GM21390 (cell line): ENCODE data around the gene GSAP.

Experiments used
- ATAC-seq: cut with Tn5 transposase; IDR thresholded peaks from one replicate; pipeline ENCODE4 v1.9.1; 2021; ENCODE audit not compliant: unreplicated experiment

GSAP gene

DNA sequence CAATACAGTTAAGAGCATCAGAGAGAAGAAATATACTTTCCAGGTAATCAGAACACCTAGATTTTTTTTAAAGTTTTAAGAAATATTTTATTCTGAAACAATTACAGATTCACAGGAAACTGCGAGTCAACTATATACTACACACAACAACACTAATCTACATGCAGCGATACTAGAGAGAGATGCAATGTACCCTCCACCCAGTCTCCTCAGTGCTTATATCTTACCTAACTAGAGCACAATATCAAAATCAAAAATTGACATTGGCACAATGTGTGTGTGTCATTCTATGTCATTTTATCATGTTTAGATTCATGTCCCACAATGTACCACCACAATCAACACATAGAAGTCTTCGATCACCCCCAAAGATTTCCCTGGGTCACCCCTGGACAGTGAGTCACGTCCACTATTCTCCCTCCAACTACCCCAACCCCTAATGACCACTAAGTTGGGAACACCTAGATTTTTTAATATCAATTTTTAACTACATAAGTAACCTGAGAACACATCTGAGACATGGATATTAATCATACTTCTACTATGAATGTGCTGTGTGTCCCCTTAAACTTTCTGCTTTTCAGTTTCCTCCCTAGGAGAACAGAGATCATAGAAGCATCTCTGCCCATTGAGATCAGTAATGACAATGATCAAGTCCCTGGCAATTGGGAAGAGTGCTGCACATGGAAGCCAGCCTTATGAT is 86.5 kb downstream of the GSAP start:
- no peak for ATAC-seq

DNA sequence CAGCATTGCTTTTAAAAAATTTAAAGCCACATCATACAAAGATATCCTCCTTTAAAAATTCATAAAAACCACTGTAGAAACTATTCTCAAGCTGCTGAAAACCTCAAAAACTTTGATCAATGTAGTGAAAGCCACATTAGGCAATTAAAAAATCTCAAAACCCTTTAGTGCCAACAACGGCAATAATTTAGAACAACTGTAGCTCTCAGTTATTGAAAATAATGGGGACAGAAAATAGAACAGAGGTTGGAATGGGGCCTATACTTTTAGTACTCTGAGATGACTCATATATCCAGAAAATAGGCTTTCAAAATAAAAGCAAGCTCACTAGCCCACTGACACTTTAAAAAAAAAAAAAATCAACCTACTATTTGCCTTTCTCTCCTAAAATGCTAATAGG is 87.5 kb downstream of the GSAP start:
- ATAC-seq: no peak

DNA sequence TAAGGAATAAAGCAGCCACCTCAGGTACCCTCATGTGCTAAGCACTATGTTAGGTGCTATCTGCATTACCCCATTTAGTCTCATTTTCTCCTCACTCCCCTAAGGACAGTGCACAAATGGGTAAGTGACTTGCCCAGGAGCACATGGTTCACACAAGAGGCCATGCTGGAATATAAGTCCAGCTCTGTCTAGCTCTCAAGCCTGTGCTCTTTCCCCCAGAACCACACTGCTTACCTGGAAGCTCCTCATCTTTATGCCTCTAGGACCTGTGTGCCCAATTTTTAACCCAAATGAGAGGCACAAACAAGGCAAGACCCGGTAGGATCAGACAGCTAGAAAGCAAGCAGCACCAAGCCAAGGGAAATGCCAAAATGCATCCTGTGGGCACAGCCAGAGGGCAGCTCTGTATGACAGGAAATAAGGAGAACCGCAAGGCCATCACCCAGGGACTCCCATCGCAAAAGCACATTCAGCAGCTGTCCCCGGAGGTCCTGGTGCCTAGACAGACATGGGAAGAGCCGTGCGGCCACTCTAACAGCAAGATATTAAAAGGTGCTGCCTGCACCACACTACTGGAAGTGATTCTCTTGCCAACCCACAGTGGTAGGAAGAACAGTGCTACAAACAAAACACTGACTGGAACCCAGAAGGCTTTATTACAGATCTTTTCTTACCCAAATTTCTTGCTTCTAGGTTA is 88.1 kb downstream of the GSAP start:
- no peak for ATAC-seq

DNA sequence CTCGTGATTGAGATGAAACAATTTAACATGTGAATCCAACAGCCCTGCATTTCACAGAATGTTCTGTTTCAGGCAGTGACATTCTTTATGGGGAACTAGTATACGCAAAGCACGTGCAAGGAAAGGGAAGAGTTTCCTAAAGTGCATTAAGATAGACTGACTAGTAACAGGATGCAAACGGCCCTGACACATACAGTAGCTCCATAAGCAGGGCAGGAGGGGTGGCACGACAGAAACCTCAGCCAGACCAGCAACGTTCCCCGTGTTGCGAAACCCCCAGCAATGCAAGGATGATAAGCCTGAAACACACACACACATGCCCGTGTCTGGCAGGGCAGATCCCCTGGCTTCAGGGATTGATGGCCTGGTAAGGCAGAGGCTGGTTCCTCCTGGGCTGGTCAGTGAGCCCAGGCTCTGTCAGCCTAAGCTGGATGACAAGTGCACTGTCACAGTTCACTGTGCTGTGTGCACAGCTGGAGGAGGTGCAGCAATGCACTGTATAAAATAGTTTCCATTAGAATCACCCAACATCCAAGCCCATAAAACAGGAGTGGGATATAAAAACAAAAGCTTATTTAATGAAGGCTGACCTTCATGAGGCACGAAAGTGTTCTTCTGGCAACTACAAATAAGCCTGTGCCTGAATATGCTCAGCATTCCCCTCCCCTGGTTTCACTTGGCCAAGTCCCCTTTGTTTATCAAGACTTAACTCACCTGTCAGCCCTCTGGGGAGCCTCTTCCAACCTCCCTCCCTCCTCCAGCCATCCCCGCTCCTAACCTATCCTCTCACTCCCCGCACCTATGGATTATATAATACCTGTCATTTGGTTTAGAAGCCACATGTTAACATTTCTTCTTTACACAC is 88.8 kb downstream of the GSAP start:
- no peak for ATAC-seq

DNA sequence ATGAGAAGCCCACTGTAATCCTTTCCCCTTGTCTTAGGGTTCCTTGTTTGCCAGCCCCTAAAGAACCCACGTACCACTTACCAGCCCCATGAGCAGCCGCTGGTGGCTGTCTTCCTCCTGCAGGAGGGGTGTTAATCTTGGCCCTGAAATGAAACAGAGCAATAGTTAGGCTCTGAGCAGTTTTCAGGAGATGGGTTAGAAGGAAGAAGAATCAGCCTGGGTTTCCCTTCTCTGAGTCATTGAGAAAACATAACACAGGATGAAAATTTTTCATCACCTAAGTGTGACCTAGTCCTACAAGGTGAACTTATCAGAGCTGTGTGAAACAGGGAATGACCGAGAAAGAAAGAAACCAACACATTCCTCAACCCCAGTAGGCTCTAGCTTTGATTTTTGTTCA is 90.0 kb downstream of the GSAP start:
- ATAC-seq: no peak

DNA sequence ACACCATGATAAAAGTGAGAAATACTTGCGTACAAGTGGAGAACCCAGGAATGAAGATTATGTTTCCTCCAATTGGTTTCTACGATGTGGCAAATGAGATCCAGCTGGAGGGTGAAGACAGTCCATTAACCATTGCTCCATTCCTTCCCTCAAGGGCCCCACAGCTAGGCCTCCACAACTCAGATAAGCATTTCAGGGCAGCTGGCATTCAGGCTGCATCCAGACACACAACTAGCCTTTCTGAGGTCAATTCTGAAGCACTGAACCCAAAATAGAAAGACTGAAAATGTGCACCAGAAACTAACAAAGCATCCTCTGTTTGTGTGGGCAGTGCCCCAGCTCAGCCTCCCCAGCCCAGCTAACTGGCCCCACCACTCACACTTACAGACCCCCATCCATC is 94.8 kb downstream of the GSAP start:
- no peak for ATAC-seq

DNA sequence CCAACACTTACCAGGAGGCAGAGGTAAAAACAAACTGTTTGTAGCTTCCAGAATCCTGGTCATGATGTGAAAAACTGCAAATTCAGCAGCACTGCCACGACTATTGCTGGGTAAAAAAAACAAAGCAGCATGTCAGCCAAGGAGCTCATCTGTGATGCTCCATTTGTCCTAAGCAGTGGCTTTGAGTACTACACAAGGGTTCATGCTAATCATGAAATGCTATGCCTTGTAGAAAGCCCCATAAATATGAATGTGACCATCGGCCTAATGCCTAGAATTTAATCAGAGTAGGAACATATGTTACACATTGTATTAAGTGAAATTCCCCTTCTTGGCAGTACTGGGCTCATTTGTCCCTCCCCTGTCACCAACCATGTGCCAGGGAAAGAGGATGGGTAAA is 95.4 kb downstream of the GSAP start:
- ATAC-seq: no peak

DNA sequence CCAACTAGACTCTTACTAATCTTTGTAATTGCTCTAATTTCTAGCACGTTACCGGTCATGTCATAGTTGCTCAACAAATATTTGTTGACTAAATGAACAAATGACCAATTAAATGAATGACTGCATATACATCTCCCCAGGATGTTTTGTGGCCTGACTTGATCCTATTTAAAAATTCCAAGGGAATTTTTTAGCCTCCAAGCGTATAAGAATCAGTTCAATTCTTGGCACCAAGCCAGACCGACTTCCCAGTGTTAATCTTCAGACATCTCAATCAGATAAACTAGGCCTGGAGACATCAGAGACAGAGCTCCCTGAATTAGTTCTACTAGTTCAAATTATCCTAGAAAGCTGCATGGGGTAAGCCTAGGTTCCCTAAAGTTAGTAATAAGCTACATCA is 96.0 kb downstream of the GSAP start:
- no peak for ATAC-seq

DNA sequence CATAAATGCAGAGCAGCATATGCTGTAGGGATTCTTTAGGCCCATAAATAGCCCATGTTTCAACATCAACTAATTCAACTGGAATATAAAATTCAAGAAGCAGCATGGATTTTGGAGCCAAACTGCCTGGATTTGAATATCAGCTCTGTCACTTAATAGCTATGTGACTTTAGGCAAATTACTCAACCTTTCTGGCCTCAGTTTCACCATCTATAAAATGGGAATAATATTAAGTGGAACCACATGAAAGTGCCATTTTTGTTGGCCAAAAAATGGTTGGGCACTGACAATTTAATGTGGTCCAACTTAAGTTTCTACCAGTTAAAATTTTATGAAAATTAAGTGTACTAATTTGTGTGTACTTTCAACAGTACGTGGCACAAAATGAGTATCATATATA is 98.1 kb downstream of the GSAP start:
- ATAC-seq: no peak

DNA sequence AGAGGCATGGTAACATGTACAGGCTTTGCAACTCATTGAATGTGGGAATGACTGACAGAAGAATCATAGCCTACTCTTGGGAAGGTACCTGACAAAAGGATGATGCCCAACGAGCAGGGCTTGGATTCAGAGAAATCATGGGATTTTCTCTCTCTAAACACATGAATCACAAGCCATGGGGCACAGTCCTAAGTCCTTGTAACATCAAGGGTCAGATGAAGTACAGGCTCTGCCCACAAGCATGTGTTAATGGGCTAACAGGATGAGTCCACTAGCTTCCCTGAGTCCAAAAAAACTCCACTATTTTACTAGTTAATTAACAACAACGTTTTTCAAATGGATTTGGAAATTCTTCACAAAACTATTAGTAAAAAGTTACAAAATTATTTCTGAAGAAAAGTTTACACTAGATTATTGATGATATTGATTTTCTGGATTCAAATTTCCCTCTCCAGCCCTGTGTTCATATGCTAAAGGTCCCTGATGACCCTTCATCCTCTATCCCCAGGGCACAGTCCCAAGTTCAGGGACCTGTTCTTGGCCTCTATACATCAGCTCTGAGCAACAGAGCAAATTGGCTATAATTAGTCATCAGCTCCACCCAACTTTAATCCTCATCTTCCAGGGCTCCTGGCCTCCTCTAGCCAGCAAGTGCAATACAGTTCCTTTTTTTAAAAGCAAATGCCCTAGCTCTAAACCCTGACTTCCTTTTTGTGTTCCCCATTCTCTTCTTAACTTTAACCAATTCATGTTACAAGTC is 99.8 kb downstream of the GSAP start:
- ATAC-seq: no peak

DNA sequence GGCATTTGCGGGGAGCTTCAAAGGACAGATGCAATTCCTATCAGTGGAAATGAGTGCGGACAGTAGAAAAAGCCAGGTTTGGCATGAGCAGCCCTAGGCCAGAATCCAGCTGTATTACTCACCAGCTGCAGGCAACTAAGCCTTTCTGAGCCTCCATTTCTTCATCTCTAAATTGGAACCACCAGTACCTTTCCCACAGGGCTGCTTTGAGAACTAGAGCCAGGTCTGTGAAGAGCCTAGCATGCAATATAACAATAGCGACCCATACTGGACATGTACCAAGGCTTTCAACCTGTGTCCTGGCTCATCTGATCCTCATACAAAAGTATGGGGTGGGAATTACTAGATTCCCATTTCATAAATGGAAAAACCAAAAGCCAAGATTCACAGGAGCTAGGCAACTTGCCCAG is 101.0 kb downstream of the GSAP start:
- no peak for ATAC-seq

DNA sequence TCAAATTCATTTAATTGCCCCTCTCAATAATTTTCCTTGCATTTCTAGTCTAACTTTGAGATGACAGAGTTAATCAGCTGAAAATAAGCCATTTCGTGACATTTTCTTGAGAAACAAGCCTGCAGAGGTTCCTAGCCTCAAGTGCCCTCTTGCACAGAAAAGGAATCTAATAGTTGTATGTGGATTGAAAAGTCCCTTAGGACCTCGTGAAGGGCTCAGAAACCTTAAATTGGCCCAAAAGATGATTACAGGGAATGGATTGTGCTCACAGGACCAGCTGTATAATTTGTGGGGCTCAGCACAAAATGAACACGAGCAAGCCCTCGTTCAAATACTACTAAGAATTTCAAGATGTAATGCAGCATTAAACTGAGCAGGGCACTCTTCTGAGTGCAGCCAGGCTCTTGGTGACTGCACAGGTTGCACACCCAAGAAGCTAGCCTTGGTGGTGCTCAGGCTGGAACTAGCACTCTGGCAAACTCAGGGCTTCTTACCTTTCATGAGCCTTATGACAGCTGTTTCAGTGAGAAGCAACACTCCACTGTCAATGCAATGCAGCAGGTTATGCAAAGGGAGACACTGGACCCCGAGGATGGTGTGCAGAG is 102.2 kb downstream of the GSAP start:
- ATAC-seq: no peak

DNA sequence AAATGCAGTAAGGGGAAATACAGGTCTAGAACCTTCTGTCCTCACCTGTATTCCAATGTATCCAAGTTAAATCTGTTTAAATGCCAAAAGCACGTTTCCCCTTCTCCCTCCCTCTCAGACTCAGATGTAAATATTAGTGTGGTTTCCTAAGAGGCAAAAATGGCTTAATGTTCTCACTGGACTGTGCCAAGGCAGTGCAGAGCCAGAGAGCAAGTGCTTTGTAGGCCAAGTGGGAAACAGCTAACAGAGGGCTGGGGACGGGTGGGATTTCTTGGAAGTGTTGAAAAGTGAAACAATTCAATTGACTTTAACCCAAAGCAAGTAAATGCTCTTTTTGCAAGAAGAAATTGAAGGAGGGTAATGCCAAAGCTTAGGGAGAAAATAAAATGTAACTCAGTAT is 103.1 kb downstream of the GSAP start:
- ATAC-seq: no peak

DNA sequence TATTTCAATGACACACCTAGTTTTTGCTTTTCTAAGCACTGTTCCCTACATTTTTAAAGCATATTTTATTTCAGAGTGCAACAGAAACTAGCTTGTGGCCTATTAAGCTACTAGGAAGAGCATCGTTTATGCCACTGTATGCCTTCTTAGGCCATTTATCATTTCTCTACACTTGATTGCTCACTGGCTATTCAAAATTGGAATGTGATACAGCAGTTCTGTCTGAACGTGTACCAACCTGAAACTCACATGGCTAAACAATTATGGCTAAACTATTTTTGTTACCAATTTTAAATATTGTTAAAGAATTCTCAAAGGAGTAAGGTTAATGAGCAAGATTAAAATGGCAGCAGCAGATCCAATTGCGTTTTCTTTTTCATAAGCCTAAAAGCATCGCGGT is 105.2 kb downstream of the GSAP start:
- ATAC-seq: no peak

DNA sequence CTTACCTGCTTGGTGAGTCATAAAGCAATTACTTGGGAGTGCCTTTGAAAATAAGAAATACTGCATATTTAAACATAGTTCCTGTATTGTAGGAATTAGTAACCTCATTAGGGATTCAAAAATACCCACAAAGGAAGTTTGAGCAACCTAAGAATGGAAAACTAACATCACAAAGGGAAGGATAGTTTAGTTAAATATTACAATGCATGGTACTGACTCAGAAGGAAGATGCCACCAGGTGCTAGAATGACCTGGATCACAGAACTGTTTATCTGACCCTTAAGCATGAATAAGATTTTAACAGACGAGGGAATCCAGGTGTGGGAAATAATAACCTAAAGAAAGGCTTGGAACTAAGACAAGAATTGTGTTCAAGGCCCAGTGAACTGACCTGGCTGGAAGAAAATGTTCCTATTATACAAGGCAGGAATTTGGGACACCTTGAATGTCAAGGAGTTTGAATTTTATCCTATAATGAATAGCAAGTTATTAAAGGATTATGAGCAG is 106.4 kb downstream of the GSAP start:
- no peak for ATAC-seq

DNA sequence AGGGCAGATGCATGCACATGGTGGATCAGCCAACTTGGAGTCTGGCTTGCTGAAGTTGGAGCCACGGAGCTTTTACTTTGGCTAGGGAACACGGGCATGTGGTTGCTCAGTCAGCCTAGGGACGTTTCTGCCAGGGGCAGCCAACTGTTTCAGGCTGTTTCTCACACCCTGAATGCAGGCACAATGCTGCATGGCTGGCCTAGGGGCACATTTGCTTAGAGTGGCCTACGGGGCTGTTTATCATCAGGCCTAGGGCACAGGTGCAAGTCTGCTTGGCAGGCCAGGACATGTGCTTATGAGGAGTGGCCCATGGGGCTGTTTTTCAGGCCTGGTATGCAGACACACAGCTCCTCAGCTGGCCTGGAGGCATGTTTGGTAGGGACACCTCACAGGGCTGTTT is 107.4 kb downstream of the GSAP start:
- ATAC-seq: no peak

DNA sequence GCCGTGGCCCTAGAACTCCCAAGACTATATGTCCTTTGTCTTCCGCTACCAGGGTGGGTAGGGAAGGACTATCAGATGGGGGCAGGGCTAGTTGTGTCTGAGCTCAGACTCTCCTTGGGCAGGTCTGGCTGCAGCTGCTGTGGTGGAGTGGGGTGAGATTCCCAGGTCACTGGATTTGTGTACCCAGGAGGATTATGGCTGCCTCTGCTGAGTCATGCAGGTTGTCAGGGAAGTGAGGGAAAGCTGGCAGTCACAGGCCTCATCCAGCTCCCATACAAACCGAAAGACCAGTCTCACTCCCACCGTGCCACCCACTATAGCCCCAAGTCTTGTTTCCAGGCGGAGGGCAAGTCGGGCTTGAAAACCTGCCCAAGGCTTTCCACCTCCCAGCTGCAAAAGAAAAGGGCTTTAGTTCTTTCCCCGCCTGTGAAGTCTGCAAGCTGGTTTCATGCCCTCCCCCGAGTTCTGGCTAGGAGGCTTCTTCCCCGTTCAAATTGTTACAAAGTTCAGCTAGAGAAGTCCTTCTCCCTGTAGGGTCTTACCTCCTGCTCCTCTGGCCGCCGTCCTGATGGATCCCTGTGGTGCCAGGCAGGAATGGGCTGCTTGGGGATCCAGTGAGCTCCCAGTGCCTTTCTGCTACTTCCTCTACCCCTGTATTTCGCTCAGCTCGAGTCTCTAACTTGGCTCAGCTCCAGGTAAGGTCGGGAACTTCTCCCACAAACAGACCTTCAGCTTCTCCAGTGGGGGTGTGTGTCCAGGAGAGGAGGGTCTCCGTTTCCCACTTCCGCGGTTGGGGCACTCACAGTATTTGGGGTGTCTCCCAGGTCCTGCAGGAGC is 109.7 kb downstream of the GSAP start:
- no peak for ATAC-seq

DNA sequence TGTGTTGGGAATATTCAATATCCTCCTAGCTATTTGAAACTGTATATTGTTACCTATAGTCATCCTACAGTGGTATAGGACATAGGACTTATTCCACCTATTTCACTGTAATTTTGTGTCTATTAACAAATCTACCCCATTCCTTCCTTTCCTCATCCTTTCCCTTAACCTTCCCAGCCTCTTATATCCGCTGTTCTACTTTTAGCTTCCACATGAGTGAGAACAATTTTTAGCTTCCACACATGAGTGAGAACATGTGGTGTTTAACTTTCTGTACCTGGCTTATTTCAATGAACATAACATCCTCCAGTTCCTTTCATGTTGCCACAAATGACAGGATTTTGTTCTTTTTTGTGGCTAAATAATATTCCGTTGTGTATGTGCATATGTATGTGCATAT is 120.6 kb downstream of the GSAP start:
- ATAC-seq: no peak

DNA sequence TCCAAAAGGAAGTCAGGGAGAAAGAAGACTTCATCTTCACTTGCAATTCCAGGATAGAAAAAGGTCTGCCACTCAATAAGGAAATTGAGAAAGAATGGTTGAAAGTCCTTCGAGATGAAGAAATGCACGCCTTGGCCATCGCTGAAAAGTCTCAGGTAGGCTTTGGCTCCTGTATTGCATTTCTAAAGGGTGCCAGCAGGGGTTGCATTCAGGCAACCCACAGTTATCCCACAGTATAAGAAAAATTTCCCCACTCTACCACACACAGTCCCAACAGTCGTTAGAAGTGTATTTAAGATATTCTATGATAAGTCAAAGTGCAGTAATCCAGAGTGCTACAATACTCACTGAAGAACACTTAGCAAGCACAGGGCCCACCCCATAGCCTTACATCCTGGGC is 123.1 kb downstream of the GSAP start:
- no peak for ATAC-seq

DNA sequence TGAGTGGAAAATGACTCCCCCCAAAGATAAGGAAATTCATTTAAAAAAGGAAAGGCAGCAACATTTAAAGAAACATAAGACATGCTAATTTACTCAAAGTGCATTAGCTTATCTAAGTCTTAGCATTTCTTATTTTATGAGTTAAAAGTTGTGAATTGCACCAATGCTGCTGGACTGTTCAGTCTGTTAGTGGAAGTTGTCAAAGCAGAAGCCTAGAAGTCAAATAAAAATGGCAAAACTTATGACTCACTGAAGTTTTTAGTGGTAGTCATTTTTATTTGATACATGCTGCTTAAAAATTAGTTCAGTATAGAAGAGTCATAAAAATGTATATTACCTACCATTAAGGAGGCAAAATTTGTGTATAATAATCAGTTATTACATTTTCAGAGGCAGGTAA is 125.7 kb downstream of the GSAP start:
- no peak for ATAC-seq
